HG03520 (cell line): ENCODE results near the gene PLXDC2.

Experiments
- ATAC-seq: cut with Tn5 transposase; IDR thresholded peaks from one replicate; pipeline ENCODE4 v1.9.1; 2021; ENCODE audit warnings: mild to moderate bottlenecking, moderate library complexity; ENCODE audit not compliant: unreplicated experiment

Gene PLXDC2

GRCh38 chr10:19815036-19815730, 1.0 kb upstream of the PLXDC2 start:
- no peak for ATAC-seq

GRCh38 chr10:19815731-19816410, 361 bp upstream of the PLXDC2 start:
- ATAC-seq: no peak

- ATAC-seq: no peak
Observed at GRCh38 chr10:19817231-19817933, 1.1 kb downstream of the PLXDC2 start.

GRCh38 chr10:19818876-19819275, 2.6 kb downstream of the PLXDC2 start:
- ATAC-seq: no peak

GRCh38 chr10:19819419-19820033, 3.3 kb downstream of the PLXDC2 start:
- peak; percentile 37 for ATAC-seq

- ATAC-seq: no peak
Observed at GRCh38 chr10:19824381-19825342, 8.4 kb downstream of the PLXDC2 start.

GRCh38 chr10:19825700-19826099, 9.5 kb downstream of the PLXDC2 start:
- ATAC-seq: no peak

GRCh38 chr10:19826712-19827111, 10.5 kb downstream of the PLXDC2 start:
- no peak for ATAC-seq

GRCh38 chr10:19828278-19829049, 12.2 kb downstream of the PLXDC2 start:
- ATAC-seq: no peak

- ATAC-seq: no peak
Observed at GRCh38 chr10:19832699-19833098, 16.5 kb downstream of the PLXDC2 start.

GRCh38 chr10:19833170-19833824, 17.1 kb downstream of the PLXDC2 start:
- ATAC-seq: no peak

GRCh38 chr10:19835952-19836351, 19.7 kb downstream of the PLXDC2 start:
- ATAC-seq: no peak

- no peak for ATAC-seq
Observed at GRCh38 chr10:19839090-19839489, 22.9 kb downstream of the PLXDC2 start.

GRCh38 chr10:19839552-19839951, 23.3 kb downstream of the PLXDC2 start:
- ATAC-seq: no peak

- no peak for ATAC-seq
Observed at GRCh38 chr10:19840776-19841175, 24.5 kb downstream of the PLXDC2 start.

- ATAC-seq: no peak
Observed at GRCh38 chr10:19843487-19843886, 27.3 kb downstream of the PLXDC2 start.

- no peak for ATAC-seq
Observed at GRCh38 chr10:19845503-19846368, 29.5 kb downstream of the PLXDC2 start.

GRCh38 chr10:19847321-19847720, 31.1 kb downstream of the PLXDC2 start:
- ATAC-seq: no peak
